HG03064 (cell line): ENCODE data around the gene PKP3.
"Not testable (repeated sequence)": the region's sequence is repeated elsewhere in the genome, so short reads cannot be mapped to it uniquely, and the experiment has no call there.

ENCODE experiments used
- ATAC-seq: cut with Tn5 transposase; IDR thresholded peaks from one replicate; pipeline ENCODE4 v1.9.1; 2021; ENCODE audit warnings: low read depth; ENCODE audit not compliant: unreplicated experiment

Gene PKP3

GRCh38 chr11:363443-363805, 30.6 kb upstream of the PKP3 start:
- ATAC-seq, result not testable (repeated sequence)

- no peak for ATAC-seq
Observed at GRCh38 chr11:363948-364761, 29.9 kb upstream of the PKP3 start.

- no peak for ATAC-seq
Observed at GRCh38 chr11:364991-365725, 28.9 kb upstream of the PKP3 start.

GRCh38 chr11:365831-366230, 28.2 kb upstream of the PKP3 start:
- ATAC-seq, result no peak

- no peak for ATAC-seq
Observed at GRCh38 chr11:367956-368413, 26.0 kb upstream of the PKP3 start.

- ATAC-seq, result no peak
Observed at GRCh38 chr11:368414-369335, 25.3 kb upstream of the PKP3 start.

- no peak for ATAC-seq
Observed at GRCh38 chr11:369336-370018, 24.5 kb upstream of the PKP3 start, which contains the start of gene B4GALNT4. TSS of gene B4GALNT4 (plus strand) at chr11:369499. CDS start at chr11:369804, 305 bp downstream.

GRCh38 chr11:370070-370941, 23.7 kb upstream of the PKP3 start:
- ATAC-seq, result no peak

GRCh38 chr11:371051-371450, 23.0 kb upstream of the PKP3 start:
- no peak for ATAC-seq

- no peak for ATAC-seq
Observed at GRCh38 chr11:371716-372590, 22.1 kb upstream of the PKP3 start.

- no peak for ATAC-seq
Observed at GRCh38 chr11:372809-373715, 20.9 kb upstream of the PKP3 start.

GRCh38 chr11:373716-374551, 20.1 kb upstream of the PKP3 start:
- ATAC-seq, result no peak

GRCh38 chr11:375065-376025, 18.7 kb upstream of the PKP3 start:
- ATAC-seq, result no peak

GRCh38 chr11:376531-377173, 17.4 kb upstream of the PKP3 start:
- ATAC-seq, result no peak
